ENCODE data around the gene ASTN2. TPM values are rescaled to one million over a fixed set of nuclear protein-coding genes. Genes with fewer than 3 reads are reported as not detected.

The ASTN2 gene
- total and polyA plus RNA-seq, 2 donors (not counting 3 experiments of a cell fraction or from before 2014, with no cell fraction given) = 1.0 to 1.9 TPM

DNA sequence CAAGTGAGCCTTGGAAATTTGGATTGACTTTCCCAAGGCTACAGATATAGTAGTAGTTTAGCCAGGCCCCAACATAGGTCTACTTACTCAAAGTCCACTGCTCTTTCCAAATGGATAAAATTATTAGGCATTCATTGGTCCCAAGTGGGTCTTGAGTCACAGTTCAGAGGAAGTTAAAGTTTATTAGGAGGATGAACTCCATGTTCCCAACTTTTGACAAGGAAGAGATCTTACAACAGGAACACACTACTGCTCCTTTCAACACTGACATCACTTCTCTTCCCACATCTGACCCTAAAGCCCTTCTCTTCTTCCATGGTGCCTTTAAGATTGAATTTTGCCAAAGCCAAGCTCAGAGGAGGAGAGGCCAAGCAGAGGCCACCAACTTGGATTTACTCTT, 962.2 kb downstream of the ASTN2 start:
- no TSS peak for BruUV-seq (replicated peaks)
- DNase-seq (ENCODE audit: low read depth, low spot score) = no peak
- Histone ChIP-seq H3K9me1 (replicated peaks; ENCODE audit: control insufficient read depth, extremely low read depth, insufficient read depth, low read length) (no peaks in the 10 kb centered on the region), H3K27me3 (ENCODE audit: control insufficient read depth in 2 of 2, insufficient read depth in 2 of 2, low read length in 2 of 2) (no peaks in the 10 kb centered on the region), H4K20me1 (replicated peaks; ENCODE audit: control insufficient read depth, extremely low read depth, insufficient read depth, low read length) (no peaks in the 10 kb centered on the region), H3K27ac (ENCODE audit: insufficient read depth, low read depth, low read length) (no peak overlapping the region), H2AFZ (ENCODE audit: low read depth, low read length) (no peak overlapping the region), H3K4me2 (ENCODE audit: insufficient read depth, low read length) (no peak overlapping the region), H3K9me3 (replicated peaks; ENCODE audit: control insufficient read depth, insufficient read depth, low read length) (no peaks in the 10 kb centered on the region), H3K36me3 (ENCODE audit: control insufficient read depth in 2 of 2, extremely low read depth in 1 of 2, insufficient read depth in 2 of 2, low read length in 2 of 2) (no peaks in the 10 kb centered on the region), H3K4me1 (ENCODE audit: control insufficient read depth, extremely low read depth, insufficient read depth, low read length) (no peaks in the 10 kb centered on the region), H3K79me2 (ENCODE audit: control insufficient read depth, insufficient read depth, low read length) (no peaks in the 10 kb centered on the region), H3K4me3 (replicated peaks in 1 of 3; ENCODE audit: insufficient read depth in 1 of 3, low read depth in 1 of 3, low read length in 3 of 3) (no peak overlapping the region), H3K9ac (replicated peaks; ENCODE audit: extremely low read depth, insufficient read depth, low read length) (no peak overlapping the region)
- CTCF ChIA-PET = no interaction called here
- FAIRE-seq = no peak
- intact Hi-C loops (cut with micrococcal nuclease) = no loop called here
- dilution Hi-C loops (cut with MboI; ENCODE audit: extremely low pct_ligation_motif_present, low sequenced_read_pairs) = no loop called here
- POLR2A ChIA-PET = no interaction called here
- TF ChIP-seq MYC (IDR thresholded peaks at IDR 0.05; ENCODE audit: low read depth, low read length) (no peak), POLR2AphosphoS5 (IDR thresholded peaks at IDR 0.05; ENCODE audit: insufficient read depth, low read depth, low read length) (no peak), JUN (IDR thresholded peaks at IDR 0.05; ENCODE audit: borderline replicate concordance, insufficient read depth, insufficient read length, low read depth) (no peak), GATA2 (IDR thresholded peaks at IDR 0.05; ENCODE audit: insufficient read depth, insufficient read length, low read depth, low read length) (no peak), EZH2 (IDR thresholded peaks at IDR 0.05; ENCODE audit: borderline replicate concordance, low read depth, low read length, severe bottlenecking) (no peak), FOS (IDR thresholded peaks at IDR 0.05; ENCODE audit: borderline replicate concordance, insufficient read depth, low read length) (no peak), POLR2A (IDR thresholded peaks at IDR 0.05; ENCODE audit: low read depth, low read length) (no peak)
- TF ChIP-seq, protein P1, sequence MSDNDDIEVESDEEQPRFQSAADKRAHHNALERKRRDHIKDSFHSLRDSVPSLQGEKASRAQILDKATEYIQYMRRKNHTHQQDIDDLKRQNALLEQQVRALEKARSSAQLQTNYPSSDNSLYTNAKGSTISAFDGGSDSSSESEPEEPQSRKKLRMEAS (IDR thresholded peaks at IDR 0.05; ENCODE audit: insufficient read depth, insufficient read length) = no peak
- TF ChIP-seq, protein P2, sequence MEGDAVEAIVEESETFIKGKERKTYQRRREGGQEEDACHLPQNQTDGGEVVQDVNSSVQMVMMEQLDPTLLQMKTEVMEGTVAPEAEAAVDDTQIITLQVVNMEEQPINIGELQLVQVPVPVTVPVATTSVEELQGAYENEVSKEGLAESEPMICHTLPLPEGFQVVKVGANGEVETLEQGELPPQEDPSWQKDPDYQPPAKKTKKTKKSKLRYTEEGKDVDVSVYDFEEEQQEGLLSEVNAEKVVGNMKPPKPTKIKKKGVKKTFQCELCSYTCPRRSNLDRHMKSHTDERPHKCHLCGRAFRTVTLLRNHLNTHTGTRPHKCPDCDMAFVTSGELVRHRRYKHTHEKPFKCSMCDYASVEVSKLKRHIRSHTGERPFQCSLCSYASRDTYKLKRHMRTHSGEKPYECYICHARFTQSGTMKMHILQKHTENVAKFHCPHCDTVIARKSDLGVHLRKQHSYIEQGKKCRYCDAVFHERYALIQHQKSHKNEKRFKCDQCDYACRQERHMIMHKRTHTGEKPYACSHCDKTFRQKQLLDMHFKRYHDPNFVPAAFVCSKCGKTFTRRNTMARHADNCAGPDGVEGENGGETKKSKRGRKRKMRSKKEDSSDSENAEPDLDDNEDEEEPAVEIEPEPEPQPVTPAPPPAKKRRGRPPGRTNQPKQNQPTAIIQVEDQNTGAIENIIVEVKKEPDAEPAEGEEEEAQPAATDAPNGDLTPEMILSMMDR (IDR thresholded peaks at IDR 0.05; ENCODE audit: extremely low read depth in 1 of 2, insufficient read depth in 1 of 2, low read depth in 1 of 2, low read length in 2 of 2) = no peak

All from endothelial cell of umbilical vein (primary cell).